GM13976 (cell line): ENCODE data around the gene ZNF521.

ENCODE experiments used
- DNase-seq: peaks from one replicate; pipeline ENCODE4 v3.0.0; 2012; ENCODE audit warnings: low spot score
- CTCF ChIP-seq: IDR thresholded peaks from 2 replicates; pipeline ENCODE4 v1.5.1; 2012; ENCODE audit warnings: borderline replicate concordance, mild to moderate bottlenecking; ENCODE audit not compliant: insufficient read depth; ENCODE audit errors: extremely low read depth, missing control alignments, control extremely low read depth
- in situ Hi-C: fragments of 300-500 bp; cut with MboI; formaldehyde crosslinking; loops from one replicate; pipeline ENCODE4 v1.12.0; 2022; ENCODE audit warnings: low sequenced_read_pairs, mixed read lengths, inconsistent platforms; ENCODE audit not compliant: unreplicated experiment

Gene ZNF521

GRCh38 chr18:25099895-25100294 is 252.1 kb downstream of the ZNF521 start:
- in situ Hi-C loops: no loop called here
- TF ChIP-seq CTCF: no peak
- no peak for DNase-seq

- in situ Hi-C loops: no loop called here
- no peak for DNase-seq
- TF ChIP-seq CTCF: no peak
Observed at GRCh38 chr18:25097569-25098056, 254.4 kb downstream of the ZNF521 start.

- TF ChIP-seq CTCF: no peak
- in situ Hi-C loops: no loop called here
- DNase-seq: no peak
Observed at GRCh38 chr18:25097057-25097456, 254.9 kb downstream of the ZNF521 start.

GRCh38 chr18:25093141-25093540 is 258.8 kb downstream of the ZNF521 start:
- DNase-seq: no peak
- in situ Hi-C loops: no loop called here
- no peak for TF ChIP-seq CTCF

- no peak for TF ChIP-seq CTCF
- no peak for DNase-seq
- in situ Hi-C loops: no loop called here
Observed at GRCh38 chr18:25089470-25089869, 262.5 kb downstream of the ZNF521 start.

GRCh38 chr18:25086876-25087275 is 265.1 kb downstream of the ZNF521 start:
- in situ Hi-C loops: no loop called here
- DNase-seq: no peak
- TF ChIP-seq CTCF: no peak

- TF ChIP-seq CTCF: no peak
- DNase-seq: no peak
- in situ Hi-C loops: no loop called here
Observed at GRCh38 chr18:25081001-25081400, 271.0 kb downstream of the ZNF521 start.
